Erythroblast (primary cell): Measurements from ENCODE around the gene GABBR2.

Experiments used
- GATA1 ChIP-seq: IDR thresholded peaks from 2 replicates; pipeline ENCODE4 v1.6.1; 2011; ENCODE audit warnings: low read depth, mild to moderate bottlenecking, control low read depth, low read length, moderate library complexity
- POLR2A ChIP-seq: IDR thresholded peaks from 2 replicates; pipeline ENCODE4 v1.6.1; 2011; ENCODE audit warnings: mild to moderate bottlenecking, low read length

- TF ChIP-seq POLR2A (no peak), GATA1 (no peak)
Observed at GRCh38 chr9:98605116-98605515, 103.6 kb downstream of the GABBR2 start.
